ENCODE data around the gene PCDHA3.
"Not testable (repeated sequence)": the region's sequence is repeated elsewhere in the genome, so short reads cannot be mapped to it uniquely, and the experiment has no call there.

Gene PCDHA3

GRCh38 chr5:140800816-140801493, at the start of gene PCDHA3:
PCDHA3 (plus strand) TSS chr5:140801057.
- FAIRE-seq (no peak), DNase-seq (ENCODE audit: insufficient read length, low spot score) (no peak)
- TF ChIP-seq, protein P1, sequence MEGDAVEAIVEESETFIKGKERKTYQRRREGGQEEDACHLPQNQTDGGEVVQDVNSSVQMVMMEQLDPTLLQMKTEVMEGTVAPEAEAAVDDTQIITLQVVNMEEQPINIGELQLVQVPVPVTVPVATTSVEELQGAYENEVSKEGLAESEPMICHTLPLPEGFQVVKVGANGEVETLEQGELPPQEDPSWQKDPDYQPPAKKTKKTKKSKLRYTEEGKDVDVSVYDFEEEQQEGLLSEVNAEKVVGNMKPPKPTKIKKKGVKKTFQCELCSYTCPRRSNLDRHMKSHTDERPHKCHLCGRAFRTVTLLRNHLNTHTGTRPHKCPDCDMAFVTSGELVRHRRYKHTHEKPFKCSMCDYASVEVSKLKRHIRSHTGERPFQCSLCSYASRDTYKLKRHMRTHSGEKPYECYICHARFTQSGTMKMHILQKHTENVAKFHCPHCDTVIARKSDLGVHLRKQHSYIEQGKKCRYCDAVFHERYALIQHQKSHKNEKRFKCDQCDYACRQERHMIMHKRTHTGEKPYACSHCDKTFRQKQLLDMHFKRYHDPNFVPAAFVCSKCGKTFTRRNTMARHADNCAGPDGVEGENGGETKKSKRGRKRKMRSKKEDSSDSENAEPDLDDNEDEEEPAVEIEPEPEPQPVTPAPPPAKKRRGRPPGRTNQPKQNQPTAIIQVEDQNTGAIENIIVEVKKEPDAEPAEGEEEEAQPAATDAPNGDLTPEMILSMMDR (IDR thresholded peaks at IDR 0.05; ENCODE audit: insufficient read depth, missing control alignments), result no peak

GRCh38 chr5:140753561-140753960, 47.3 kb upstream of the PCDHA3 start:
- TF ChIP-seq, protein P1 (IDR thresholded peaks at IDR 0.05; ENCODE audit: insufficient read depth, missing control alignments), result no peak
- no peak for DNase-seq (ENCODE audit: insufficient read length, low spot score)
- no peak for FAIRE-seq

- TF ChIP-seq, protein P1 (IDR thresholded peaks at IDR 0.05; ENCODE audit: insufficient read depth, missing control alignments), result no peak
- DNase-seq (ENCODE audit: insufficient read length, low spot score) (no peak), FAIRE-seq (no peak)
Observed at GRCh38 chr5:140764177-140764973, 36.5 kb upstream of the PCDHA3 start.

- FAIRE-seq (no peak), DNase-seq (ENCODE audit: insufficient read length, low spot score) (no peak)
Observed at GRCh38 chr5:140767444-140767843, 33.4 kb upstream of the PCDHA3 start.

DNA sequence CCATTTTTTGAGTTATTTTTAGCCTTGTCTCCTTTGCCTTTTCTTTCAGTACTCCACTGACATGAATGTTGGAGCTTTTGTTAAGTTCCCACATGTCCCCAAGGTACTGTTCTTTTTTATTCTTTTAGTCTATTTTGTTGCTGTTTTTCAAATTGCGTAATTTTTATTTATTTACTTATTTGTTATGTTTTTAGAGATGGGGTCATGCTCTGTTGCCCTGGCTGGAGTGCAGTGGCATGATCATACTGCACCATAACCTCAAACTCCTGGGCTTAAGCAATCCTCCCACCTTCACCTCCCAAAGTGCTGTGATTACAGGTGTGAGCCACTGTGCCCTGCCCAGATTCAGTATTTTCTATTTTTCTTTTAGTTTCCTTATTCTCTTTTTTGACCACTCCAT, 20.3 kb upstream of the PCDHA3 start:
- FAIRE-seq, result no peak
- no peak for DNase-seq (ENCODE audit: insufficient read length, low spot score)
- TF ChIP-seq, protein P1 (IDR thresholded peaks at IDR 0.05; ENCODE audit: insufficient read depth, missing control alignments), result no peak

More at GRCh38 chr5:140767444-140767843, 33.4 kb upstream of the PCDHA3 start:
- TF ChIP-seq, protein P1 (IDR thresholded peaks at IDR 0.05; ENCODE audit: insufficient read depth, missing control alignments), result no peak

DNA sequence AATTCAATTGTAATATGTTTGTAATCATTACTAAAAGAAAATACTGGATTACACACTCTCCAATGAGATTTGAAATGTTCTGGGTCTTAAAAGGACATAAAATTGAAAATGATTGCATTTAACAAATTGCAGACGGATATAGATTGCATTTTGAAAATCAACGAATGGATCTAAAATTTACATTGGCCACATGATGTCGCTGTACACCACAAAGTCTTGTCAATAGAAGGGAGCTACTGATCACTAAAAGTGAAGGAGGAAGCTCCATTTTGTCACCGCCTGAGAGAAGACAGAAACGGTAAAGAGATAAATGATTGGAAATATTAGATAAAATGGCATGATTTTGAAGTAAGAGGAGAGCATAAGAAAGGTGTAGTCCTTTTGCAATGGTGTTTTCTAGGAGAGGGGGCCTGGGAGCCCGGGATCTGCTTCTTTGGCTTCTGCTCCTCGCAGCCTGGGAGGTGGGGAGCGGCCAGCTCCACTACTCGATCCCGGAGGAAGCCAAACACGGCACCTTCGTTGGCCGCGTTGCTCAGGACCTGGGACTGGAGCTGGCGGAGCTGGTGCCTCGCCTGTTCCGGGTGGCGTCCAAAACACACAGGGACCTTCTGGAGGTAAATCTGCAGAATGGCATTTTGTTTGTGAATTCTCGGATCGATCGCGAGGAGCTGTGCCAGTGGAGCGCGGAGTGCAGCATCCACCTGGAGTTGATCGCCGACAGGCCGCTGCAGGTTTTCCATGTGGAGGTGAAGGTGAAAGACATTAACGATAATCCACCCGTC, 14.8 kb upstream of the PCDHA3 start, which contains the start of gene PCDHA1:
Gene PCDHA1 (plus strand): TSS at position 236 of the 782 bp plus-strand sequence.
- FAIRE-seq, result no peak
- TF ChIP-seq, protein P1 (IDR thresholded peaks at IDR 0.05; ENCODE audit: insufficient read depth, missing control alignments), result peak; percentile 8
- DNase-seq (ENCODE audit: insufficient read length, low spot score), result no peak

- not testable (repeated sequence) for DNase-seq (ENCODE audit: insufficient read length, low spot score); FAIRE-seq
Observed at GRCh38 chr5:140787422-140787821, 13.4 kb upstream of the PCDHA3 start.

GRCh38 chr5:140787849-140788504, 12.9 kb upstream of the PCDHA3 start:
- not testable (repeated sequence) for FAIRE-seq; DNase-seq (ENCODE audit: insufficient read length, low spot score)
